ENCODE data around the gene SIRPA.

The SIRPA gene

GRCh38 chr20:1870792-1871550 lies 24.2 kb upstream of the SIRPA start:
- DNase-seq (ENCODE audit: low spot score) = no peak

- DNase-seq (ENCODE audit: low spot score) = no peak
Measured at GRCh38 chr20:1871807-1872458, 23.3 kb upstream of the SIRPA start.

- DNase-seq (ENCODE audit: low spot score) = no peak
Measured at GRCh38 chr20:1872459-1873097, 22.6 kb upstream of the SIRPA start.

- DNase-seq (ENCODE audit: low spot score) = no peak
Measured at GRCh38 chr20:1874450-1875182, 20.6 kb upstream of the SIRPA start.

- no peak for DNase-seq (ENCODE audit: low spot score)
Measured at GRCh38 chr20:1875183-1875554, 20.0 kb upstream of the SIRPA start.

GRCh38 chr20:1875762-1876161 lies 19.4 kb upstream of the SIRPA start:
- no peak for DNase-seq (ENCODE audit: low spot score)

GRCh38 chr20:1876217-1876921 lies 18.8 kb upstream of the SIRPA start:
- DNase-seq (ENCODE audit: low spot score) = no peak

- DNase-seq (ENCODE audit: low spot score) = no peak
Measured at GRCh38 chr20:1876975-1877608, 18.1 kb upstream of the SIRPA start.

- no peak for DNase-seq (ENCODE audit: low spot score)
Measured at GRCh38 chr20:1877609-1878200, 17.5 kb upstream of the SIRPA start.

GRCh38 chr20:1879369-1879768 lies 15.8 kb upstream of the SIRPA start:
- DNase-seq (ENCODE audit: low spot score) = no peak

- no peak for DNase-seq (ENCODE audit: low spot score)
Measured at GRCh38 chr20:1879934-1880333, 15.3 kb upstream of the SIRPA start.

- DNase-seq (ENCODE audit: low spot score) = no peak
Measured at GRCh38 chr20:1880529-1881239, 14.5 kb upstream of the SIRPA start.

GRCh38 chr20:1881240-1881835 lies 13.9 kb upstream of the SIRPA start:
- no peak for DNase-seq (ENCODE audit: low spot score)

- DNase-seq (ENCODE audit: low spot score) = no peak
Measured at GRCh38 chr20:1882026-1882425, 13.2 kb upstream of the SIRPA start.

GRCh38 chr20:1883986-1884385 lies 11.2 kb upstream of the SIRPA start:
- no peak for DNase-seq (ENCODE audit: low spot score)

- DNase-seq (ENCODE audit: low spot score) = no peak
Measured at GRCh38 chr20:1885254-1885653, 10.0 kb upstream of the SIRPA start.

GRCh38 chr20:1885940-1886693 lies 9.1 kb upstream of the SIRPA start:
- DNase-seq (ENCODE audit: low spot score) = no peak

GRCh38 chr20:1887321-1887720 lies 7.9 kb upstream of the SIRPA start:
- DNase-seq (ENCODE audit: low spot score) = no peak

GRCh38 chr20:1887756-1888155 lies 7.5 kb upstream of the SIRPA start:
- DNase-seq (ENCODE audit: low spot score) = no peak

Data from putamen (tissue), 1 donor.